Breast epithelium (tissue), 4 donors: ENCODE measurements around the gene SLC4A2. TPM values are rescaled to one million over a fixed set of nuclear protein-coding genes. Genes with fewer than 3 reads are reported as not detected.
A peak's percentile ranks its signal among the peaks of the same experiment; 100 is the strongest.

Source experiments
- DNase-seq, 2 donors: peaks; one replicate each; pipeline ENCODE4 v3.0.0-alpha.2; 2019; ENCODE audit warnings: low spot score in 2 of 2
- H3K27ac ChIP-seq, 2 donors: fragments of 200-600 bp; sonication (generic) in 1 of 2; one replicate each; pipeline ENCODE4 v1.5.1; 2016 to 2019; ENCODE audit warnings: mild to moderate bottlenecking in 1 of 2
- H3K27me3 ChIP-seq, 2 donors: fragments of 200-600 bp; sonication (generic) in 1 of 2; one replicate each; pipeline versions ENCODE4 v1.5.1 to v1.6.0; 2017 to 2019; ENCODE audit warnings: control low read depth in 1 of 2, mild to moderate bottlenecking in 1 of 2
- H3K36me3 ChIP-seq: fragments of 200-600 bp; one replicate; pipeline ENCODE4 v1.5.1; 2019
- H3K4me1 ChIP-seq, 2 donors: fragments of 200-600 bp; sonication (generic); one replicate each; pipeline ENCODE4 v1.5.1; 2016 to 2019; ENCODE audit warnings: control low read depth in 1 of 2
- H3K4me3 ChIP-seq, 3 donors: fragments of 200-600 bp; sonication (generic); 1 replicate in 2 of 3; 2 replicates in 1 of 3; pipeline ENCODE4 v1.5.1; 2016 to 2019; ENCODE audit warnings: mild to moderate bottlenecking in 3 of 3, moderate library complexity in 2 of 3
- H3K9me3 ChIP-seq, 2 donors: fragments of 200-600 bp; sonication (generic) in 1 of 2; one replicate each; pipeline ENCODE4 v1.5.1; 2016 to 2019; ENCODE audit warnings: control low read depth in 1 of 2
- CTCF ChIP-seq, 3 donors: fragments of 450-650 bp; IDR thresholded peaks; one replicate each; pipeline ENCODE4 v1.5.1; 2016 to 2017; ENCODE audit warnings: antibody characterized with exemption in 3 of 3, mild to moderate bottlenecking in 3 of 3, moderate library complexity in 3 of 3
- POLR2A ChIP-seq: fragments of 450-650 bp; IDR thresholded peaks from one replicate; pipeline ENCODE4 v1.6.1; 2016; ENCODE audit warnings: antibody characterized with exemption, mild to moderate bottlenecking, moderate library complexity
- POLR2AphosphoS5 ChIP-seq, 3 donors: sonication (generic); formaldehyde crosslinking; IDR thresholded peaks; one replicate each; pipeline ENCODE4 v1.6.1; 2017; ENCODE audit warnings: antibody characterized with exemption in 3 of 3
- intact Hi-C: fragments of 100-400 bp; cut with DNase I; formaldehyde crosslinking; loops from one replicate; pipeline ENCODE4 v1.15.1; 2023; ENCODE audit warnings: low total_unique reads
- total RNA-seq, 3 donors: library from RNA; depleted of rRNA; stranded (reverse); fragments of >200 nt; gene quantifications; one replicate each; pipeline ENCODE4 v1.1.0, GENCODE V29; 2016

SLC4A2 gene
- total RNA-seq, 3 donors from 2014 or later: 83.2 to 101 (median 92.8) TPM

- no peak overlapping the region for H3K4me3 ChIP-seq
- H3K9me3 ChIP-seq: no peaks in the 10 kb centered on the region
- DNase-seq: no peak
- intact Hi-C loops: no loop called here
- no peak for TF ChIP-seq POLR2AphosphoS5 (IDR thresholded peaks at IDR 0.05)
- TF ChIP-seq CTCF (IDR thresholded peaks at IDR 0.05): no peak
- no peak for TF ChIP-seq POLR2A
- peak overlapping the region in 1 of 2 donors; percentile 7 for H3K27ac ChIP-seq
- H3K4me1 ChIP-seq: peaks cover 0 to 9% of the 10 kb centered on the region in 2 donors
- no peaks in the 10 kb centered on the region for H3K27me3 ChIP-seq
- H3K36me3 ChIP-seq: no peaks in the 10 kb centered on the region
These were observed 12.5 kb upstream of the SLC4A2 start for GRCh38 chr7:151046603-151047573.

GRCh38 chr7:151047976-151048815 lies 11.2 kb upstream of the SLC4A2 start, which contains the start of gene ASIC3:
Gene ASIC3, plus strand, starts transcription at chr7:151048531. Its CDS starts 355 bp downstream, at chr7:151048886.
- no peak within 1 kb of the TSS for H3K4me3 ChIP-seq
- H3K36me3 ChIP-seq: no peaks in the 10 kb centered on the region
- H3K4me1 ChIP-seq: peaks cover 0 to 9% of the 10 kb centered on the region in 2 donors
- H3K27ac ChIP-seq: no peak within 1 kb of the TSS
- no peaks in the 10 kb centered on the region for H3K9me3 ChIP-seq
- intact Hi-C loops: no loop called here
- no peaks in the 10 kb centered on the region for H3K27me3 ChIP-seq
- DNase-seq: no peak
- TF ChIP-seq POLR2AphosphoS5 (IDR thresholded peaks at IDR 0.05) (no peak), POLR2A (no peak)

- TF ChIP-seq POLR2AphosphoS5 (IDR thresholded peaks at IDR 0.05): no peak
- TF ChIP-seq POLR2A: no peak
- TF ChIP-seq CTCF (IDR thresholded peaks at IDR 0.05): no peak
- intact Hi-C loops: no loop called here
- Histone ChIP-seq H3K27me3 (no peaks in the 10 kb centered on the region), H3K27ac (no peak overlapping the region), H3K4me3 (no peak overlapping the region), H3K36me3 (no peaks in the 10 kb centered on the region), H3K9me3 (no peaks in the 10 kb centered on the region), H3K4me1 (peaks cover 0 to 9% of the 10 kb centered on the region in 2 donors)
- no peak for DNase-seq
These were observed 10.4 kb upstream of the SLC4A2 start for GRCh38 chr7:151048911-151049463.

GRCh38 chr7:151051108-151051507 lies 8.3 kb upstream of the SLC4A2 start:
- H3K27ac ChIP-seq: no peak overlapping the region
- intact Hi-C loops: no loop called here
- H3K27me3 ChIP-seq: no peaks in the 10 kb centered on the region
- no peak for TF ChIP-seq POLR2AphosphoS5 (IDR thresholded peaks at IDR 0.05)
- TF ChIP-seq CTCF (IDR thresholded peaks at IDR 0.05): no peak
- TF ChIP-seq POLR2A: no peak
- H3K4me1 ChIP-seq: peaks cover 0 to 9% of the 10 kb centered on the region in 2 donors
- H3K9me3 ChIP-seq: no peaks in the 10 kb centered on the region
- no peaks in the 10 kb centered on the region for H3K36me3 ChIP-seq
- peak overlapping the region in 1 of 3 donors; percentile 54 for H3K4me3 ChIP-seq
- no peak for DNase-seq

DNA sequence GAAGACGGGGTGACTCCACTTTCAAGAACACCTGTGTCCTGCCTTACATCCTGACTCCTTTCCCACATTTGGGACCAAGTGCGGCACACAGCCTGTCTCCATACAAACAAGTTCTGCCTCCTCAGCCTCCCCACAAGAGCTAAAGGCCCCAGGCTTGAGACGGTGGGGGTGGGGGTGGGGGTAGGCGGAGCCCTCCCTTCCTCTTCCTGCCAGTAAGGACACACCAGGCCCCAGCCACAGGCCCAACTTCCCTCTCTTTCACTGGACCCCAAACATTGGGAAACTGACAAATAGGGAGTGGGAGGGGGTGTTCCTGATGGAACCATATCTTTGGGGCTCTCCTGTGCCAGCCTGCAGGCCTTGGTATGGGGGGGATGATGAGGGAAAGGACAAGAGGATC lies 6.3 kb upstream of the SLC4A2 start:
- H3K4me1 ChIP-seq: peaks cover 0 to 11% of the 10 kb centered on the region in 2 donors
- intact Hi-C loops: no loop called here
- no peaks in the 10 kb centered on the region for H3K9me3 ChIP-seq
- H3K4me3 ChIP-seq: no peak overlapping the region
- TF ChIP-seq POLR2A (no peak), CTCF (IDR thresholded peaks at IDR 0.05) (no peak), POLR2AphosphoS5 (IDR thresholded peaks at IDR 0.05) (no peak)
- H3K27me3 ChIP-seq: no peaks in the 10 kb centered on the region
- no peaks in the 10 kb centered on the region for H3K36me3 ChIP-seq
- no peak overlapping the region for H3K27ac ChIP-seq
- no peak for DNase-seq
